GM21367 (cell line): Measurements from ENCODE around the gene D2HGDH.
"Not testable (repeated sequence)": the region's sequence is repeated elsewhere in the genome, so short reads cannot be mapped to it uniquely, and the experiment has no call there.

Experiments
- ATAC-seq: cut with Tn5 transposase; IDR thresholded peaks from one replicate; pipeline ENCODE4 v1.9.1; 2021; ENCODE audit not compliant: unreplicated experiment

The D2HGDH gene

GRCh38 chr2:241806217-241806616, 71.8 kb downstream of the D2HGDH start:
- ATAC-seq, result not testable (repeated sequence)

DNA sequence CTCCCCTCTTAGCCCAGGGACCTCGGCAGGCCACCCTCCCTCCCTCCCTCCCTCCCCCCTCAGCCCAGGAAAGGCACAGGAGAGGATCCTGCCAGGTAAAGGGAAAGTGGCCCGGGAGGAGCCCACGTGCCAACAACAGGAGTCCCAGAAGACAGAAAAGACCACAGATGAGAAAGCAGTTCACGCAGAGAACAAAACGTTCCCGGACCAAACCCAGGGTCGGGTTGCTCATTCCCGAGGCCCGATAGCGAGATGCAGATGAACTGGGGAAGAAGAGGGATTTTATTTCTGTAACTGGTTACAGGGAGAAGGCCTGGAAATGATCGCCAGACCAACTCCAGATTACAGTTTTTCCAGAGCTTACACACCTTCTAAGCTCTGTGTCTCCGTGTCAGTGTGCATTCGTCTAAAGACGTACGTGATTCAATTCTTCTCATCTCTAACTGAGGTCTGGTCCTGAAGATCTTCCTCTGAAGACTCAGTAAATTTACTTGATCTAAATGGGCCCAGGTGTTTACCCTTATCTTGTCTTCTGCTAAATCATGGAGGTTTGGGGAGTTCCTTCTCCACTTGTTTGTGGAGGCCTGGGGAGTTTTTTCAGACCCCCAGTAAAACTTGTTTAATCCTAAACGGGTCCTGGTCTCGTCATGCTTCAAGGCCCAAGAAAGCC, 73.8 kb downstream of the D2HGDH start:
- ATAC-seq, result no peak

GRCh38 chr2:241808721-241809382, 74.4 kb downstream of the D2HGDH start, which contains the start of gene NEU4:
NEU4 (plus strand) TSS chr2:241809193; CDS start chr2:241814485, 5,292 bp downstream.
- ATAC-seq, result no peak

DNA sequence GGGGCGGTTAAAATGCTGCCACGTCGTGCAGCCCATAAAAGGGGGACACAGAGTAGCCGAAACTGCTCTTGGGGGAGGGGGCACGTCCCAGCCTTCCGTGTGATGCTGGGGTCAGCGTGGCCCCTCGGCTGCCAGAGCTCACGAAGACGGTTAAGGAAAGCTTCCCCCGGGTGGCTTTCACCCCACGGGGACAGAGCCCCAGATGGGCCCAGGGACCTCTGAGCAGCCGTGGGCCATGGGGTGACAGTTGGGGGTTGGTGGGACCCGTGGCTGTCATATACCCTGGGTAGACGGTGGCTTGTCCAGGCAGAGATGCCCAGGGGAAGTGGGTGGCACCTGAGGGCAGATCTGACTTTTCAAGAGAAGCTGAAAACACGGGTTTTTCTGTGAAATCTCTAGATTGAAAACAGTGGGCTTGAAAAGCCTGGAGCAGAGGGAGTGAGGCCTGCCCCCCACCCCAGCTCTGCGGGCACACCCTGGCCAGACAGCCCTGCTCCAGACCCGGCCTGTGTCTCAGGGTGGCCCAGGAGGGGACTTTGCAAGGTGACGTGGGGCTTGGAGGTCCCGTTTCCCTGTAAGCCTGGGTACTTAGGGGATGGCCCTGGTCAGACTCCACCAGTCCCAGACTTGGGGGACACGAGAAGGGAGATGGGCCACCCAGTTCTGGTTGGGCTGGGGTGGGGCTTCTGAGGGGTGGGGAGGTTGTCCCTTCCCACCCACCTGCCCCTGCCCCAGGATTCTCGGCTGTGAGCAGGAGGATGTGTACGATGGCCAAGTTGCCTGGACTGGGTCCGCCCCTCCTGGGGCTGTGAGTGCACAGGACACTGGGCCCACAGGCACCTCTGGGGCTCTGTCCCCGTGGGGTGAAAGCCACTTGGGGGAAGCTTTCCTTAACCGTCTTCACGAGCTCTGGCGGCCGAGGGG, 75.2 kb downstream of the D2HGDH start:
- ATAC-seq, result no peak

GRCh38 chr2:241810307-241811200, 76.1 kb downstream of the D2HGDH start:
- no peak for ATAC-seq

GRCh38 chr2:241811201-241811951, 76.9 kb downstream of the D2HGDH start:
- no peak for ATAC-seq

- ATAC-seq, result no peak
Observed at GRCh38 chr2:241811952-241812729, 77.7 kb downstream of the D2HGDH start.

GRCh38 chr2:241812730-241813643, 78.6 kb downstream of the D2HGDH start:
- no peak for ATAC-seq

DNA sequence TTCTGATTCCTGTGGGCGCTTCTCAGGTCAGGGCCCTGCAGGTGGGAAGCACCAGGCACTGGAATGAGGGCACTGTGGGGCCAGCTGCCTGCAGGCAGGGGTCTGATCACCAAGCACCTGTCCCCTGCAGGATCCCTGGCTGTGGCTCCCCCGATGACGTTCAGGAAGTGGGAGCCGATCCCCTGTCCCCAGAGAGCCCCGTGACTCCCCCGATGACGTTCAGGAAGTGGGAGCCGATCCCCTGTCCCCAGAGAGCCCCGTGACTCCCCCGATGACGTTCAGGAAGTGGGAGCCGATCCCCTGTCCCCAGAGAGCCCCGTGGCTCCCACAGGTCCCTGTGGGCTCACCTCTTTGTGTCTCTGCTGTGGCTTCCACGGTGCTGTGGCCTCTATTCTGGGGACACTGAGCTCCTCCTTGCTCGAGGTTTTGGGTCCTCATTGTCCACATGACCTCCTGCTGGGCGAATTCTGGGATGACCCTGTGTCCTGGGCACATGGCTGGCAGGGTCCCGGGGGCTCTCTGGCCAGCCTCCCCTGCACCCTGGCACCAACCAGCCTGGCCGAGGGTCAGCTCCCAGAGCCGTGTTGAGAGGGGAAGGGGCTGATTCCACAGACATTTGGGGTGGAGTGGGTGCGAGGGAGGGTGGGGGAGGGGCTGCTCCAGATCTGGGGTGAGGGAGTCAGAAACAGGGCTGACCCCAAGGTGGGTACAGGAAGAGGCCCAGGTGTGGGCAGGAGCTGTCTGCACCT, 79.4 kb downstream of the D2HGDH start:
- ATAC-seq, result peak; percentile 42

GRCh38 chr2:241814393-241814642, 79.9 kb downstream of the D2HGDH start:
- no peak for ATAC-seq

DNA sequence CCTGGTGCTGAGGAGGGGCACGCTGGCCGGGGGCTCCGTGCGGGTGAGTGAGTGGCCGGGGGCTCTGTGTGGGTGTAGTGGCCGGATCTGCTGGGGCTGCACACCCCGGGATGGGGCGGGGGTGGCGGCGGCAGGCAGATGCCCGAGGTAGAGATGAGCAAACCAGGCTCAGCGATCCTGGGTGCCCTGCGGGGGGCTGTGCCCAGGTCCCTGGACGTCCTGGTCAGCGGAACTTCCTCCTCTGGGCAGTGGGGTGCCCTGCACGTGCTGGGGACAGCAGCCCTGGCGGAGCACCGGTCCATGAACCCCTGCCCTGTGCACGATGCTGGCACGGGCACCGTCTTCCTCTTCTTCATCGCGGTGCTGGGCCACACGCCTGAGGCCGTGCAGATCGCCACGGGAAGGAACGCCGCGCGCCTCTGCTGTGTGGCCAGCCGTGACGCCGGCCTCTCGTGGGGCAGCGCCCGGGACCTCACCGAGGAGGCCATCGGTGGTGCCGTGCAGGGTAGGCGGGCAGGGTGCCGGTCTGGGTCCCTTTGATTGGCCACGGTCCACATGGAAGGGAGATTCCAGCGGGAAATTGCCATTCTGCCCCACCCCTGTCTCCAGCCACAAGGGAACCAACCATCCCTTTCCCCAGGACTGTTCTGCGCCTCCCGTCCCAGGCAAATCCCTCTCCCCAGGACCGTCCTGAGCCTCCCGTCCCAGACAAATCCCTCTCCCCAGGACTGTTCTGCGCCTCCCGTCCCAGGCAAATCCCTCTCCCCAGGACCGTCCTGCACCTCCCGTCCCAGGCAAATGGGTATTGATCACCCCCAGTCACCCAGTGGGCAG, 80.4 kb downstream of the D2HGDH start:
- no peak for ATAC-seq

DNA sequence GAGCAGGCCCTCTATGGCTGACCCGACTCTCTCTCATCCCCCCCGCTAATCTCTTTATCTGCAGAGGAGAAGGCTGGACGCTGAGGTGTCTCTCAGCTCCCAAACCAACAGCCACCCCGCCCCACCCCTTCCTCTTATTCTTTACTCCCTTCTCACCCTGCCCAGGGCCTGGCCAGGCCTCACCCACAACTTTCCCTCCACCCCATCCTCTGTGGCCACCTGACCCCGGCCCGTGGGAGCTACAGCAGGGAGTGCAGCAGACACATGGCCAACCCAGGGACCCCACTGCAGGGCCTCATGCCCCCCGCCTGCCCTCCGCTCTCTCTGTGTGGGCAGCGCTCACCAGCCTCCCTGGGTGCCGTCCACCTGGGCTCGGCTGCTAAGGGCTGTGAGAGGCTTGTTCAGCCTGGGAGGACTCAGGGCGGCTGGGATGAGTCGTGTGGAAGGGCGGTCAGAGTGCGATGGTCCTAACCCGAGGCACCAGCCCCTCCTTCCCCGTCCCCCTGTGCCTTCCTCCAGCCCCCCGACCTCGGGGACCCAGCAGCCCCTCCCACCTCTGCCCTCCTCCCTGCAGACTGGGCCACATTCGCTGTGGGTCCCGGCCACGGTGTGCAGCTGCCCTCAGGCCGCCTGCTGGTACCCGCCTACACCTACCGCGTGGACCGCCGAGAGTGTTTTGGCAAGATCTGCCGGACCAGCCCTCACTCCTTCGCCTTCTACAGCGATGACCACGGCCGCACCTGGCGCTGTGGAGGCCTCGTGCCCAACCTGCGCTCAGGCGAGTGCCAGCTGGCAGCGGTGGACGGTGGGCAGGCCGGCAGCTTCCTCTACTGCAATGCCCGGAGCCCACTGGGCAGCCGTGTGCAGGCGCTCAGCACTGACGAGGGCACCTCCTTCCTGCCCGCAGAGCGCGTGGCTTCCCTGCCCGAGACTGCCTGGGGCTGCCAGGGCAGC, 81.3 kb downstream of the D2HGDH start:
- no peak for ATAC-seq

- no peak for ATAC-seq
Observed at GRCh38 chr2:241816431-241817121, 82.1 kb downstream of the D2HGDH start.

DNA sequence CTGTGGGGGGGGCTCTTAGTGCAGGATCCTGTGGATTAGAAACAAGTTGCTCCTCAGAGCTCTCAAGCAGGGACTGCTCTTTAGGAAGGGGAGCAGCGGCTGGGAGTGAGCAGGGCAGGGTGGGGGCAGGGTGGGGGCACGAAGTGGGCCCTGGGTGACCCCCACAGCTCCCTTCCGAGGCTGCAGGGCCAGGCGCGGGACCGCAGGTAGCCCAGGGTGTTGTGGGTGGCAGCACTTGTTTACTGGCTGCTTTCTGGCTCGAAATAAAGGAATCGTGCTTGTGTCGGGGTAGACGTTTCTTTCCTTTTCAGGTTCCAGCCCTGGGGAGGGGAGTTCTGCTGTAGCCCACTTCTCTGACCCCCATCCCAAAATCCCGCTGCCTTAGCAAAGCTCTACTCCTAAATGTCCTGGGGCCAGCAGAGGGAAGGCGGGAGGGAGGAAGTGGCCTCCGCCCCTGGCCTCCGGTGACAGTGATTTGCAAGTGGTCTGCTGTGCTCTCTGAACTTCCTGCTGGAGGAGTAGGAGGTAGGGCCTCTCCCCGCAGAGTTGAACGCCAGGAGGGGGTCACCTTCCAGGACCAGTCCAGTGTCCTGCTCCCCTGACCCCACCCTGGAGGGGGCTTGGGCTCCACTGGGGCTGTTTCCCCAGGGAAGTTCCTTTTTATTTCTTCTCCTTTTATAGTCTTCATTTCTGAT, 82.8 kb downstream of the D2HGDH start:
- ATAC-seq, result no peak
